Mesenteric fat pad (tissue), 1 donor: ENCODE measurements around the gene HLX. TPM values are rescaled to one million over a fixed set of nuclear protein-coding genes. Genes with fewer than 3 reads are reported as not detected.

Experiments
- DNase-seq: peaks from one replicate; pipeline ENCODE4 v3.0.0-alpha.2; 2020; ENCODE audit warnings: low spot score
- total RNA-seq: library from RNA; stranded (reverse); fragmentation: NEBNext Ultra II Directional; extraction: Animal tissue kit (Norgen Biotek cat#: 25700); gene quantifications from one replicate; pipeline ENCODE4 v1.2.1, GENCODE V29; 2021
- donor health status: DM: yes; HTN: yes; CAD: no.

HLX gene
- total RNA-seq, 1 donor from 2014 or later: 37.2 TPM

DNA sequence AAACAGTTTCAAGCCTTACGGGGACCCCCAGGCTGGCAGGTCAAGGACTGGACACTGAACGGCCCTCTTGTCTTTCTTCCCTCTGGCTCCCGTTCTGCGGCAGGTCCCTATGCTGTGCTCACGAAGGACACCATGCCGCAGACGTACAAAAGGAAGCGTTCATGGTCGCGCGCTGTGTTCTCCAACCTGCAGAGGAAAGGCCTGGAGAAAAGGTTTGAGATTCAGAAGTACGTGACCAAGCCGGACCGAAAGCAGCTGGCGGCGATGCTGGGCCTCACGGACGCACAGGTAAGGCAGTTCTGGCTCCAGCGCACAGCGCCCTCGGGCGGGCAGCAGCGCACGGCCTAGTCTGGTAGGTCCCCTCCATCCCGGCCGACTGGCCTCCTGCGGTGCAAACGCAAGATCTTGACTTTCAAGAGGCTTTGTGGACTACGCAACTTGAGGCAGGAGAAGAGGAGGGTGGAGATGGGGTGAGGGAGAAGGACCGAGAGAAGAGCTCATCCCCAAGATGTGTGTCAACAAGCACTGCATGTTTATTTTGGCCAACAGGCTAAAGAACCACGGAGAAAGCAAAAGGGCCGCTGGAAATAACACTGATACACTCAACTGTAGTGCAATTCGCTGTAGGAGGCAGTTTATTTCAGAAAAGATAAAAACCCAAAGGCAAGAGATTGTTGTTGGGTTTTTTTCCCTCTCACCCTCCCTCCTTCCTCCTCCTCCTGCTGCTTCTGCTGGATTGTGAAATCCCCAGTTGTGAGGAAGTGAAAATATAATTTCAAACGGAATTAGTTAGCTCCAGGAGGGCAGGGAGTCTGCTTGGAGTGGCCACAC lies 3.0 kb downstream of the HLX start:
- peak; percentile 89 for DNase-seq

DNA sequence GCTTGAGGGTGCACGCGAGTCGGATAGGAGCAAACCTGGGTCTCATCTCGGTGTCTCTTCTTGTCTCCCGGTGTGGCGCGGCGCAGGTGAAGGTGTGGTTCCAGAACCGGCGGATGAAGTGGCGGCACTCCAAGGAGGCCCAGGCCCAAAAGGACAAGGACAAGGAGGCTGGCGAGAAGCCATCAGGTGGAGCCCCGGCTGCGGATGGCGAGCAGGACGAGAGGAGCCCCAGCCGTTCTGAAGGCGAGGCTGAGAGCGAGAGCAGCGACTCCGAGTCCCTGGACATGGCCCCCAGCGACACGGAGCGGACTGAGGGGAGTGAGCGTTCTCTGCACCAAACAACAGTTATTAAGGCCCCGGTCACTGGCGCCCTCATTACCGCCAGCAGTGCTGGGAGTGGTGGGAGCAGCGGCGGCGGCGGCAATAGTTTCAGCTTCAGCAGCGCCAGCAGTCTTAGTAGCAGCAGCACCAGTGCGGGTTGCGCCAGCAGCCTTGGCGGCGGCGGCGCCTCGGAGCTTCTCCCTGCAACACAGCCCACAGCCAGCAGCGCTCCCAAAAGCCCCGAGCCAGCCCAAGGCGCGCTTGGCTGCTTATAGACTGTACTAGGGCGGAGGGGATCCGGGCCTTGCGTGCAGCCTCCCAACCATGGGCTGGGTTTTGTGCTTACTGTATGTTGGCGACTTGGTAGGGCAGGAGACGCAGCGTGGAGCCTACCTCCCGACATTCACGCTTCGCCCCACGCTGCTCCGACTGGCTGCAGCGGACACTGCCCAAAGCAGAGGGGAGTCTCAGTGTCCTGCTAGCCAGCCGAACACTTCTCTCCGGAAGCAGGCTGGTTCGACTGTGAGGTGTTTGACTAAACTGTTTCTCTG lies 5.1 kb downstream of the HLX start:
- peak; percentile 90 for DNase-seq

DNA sequence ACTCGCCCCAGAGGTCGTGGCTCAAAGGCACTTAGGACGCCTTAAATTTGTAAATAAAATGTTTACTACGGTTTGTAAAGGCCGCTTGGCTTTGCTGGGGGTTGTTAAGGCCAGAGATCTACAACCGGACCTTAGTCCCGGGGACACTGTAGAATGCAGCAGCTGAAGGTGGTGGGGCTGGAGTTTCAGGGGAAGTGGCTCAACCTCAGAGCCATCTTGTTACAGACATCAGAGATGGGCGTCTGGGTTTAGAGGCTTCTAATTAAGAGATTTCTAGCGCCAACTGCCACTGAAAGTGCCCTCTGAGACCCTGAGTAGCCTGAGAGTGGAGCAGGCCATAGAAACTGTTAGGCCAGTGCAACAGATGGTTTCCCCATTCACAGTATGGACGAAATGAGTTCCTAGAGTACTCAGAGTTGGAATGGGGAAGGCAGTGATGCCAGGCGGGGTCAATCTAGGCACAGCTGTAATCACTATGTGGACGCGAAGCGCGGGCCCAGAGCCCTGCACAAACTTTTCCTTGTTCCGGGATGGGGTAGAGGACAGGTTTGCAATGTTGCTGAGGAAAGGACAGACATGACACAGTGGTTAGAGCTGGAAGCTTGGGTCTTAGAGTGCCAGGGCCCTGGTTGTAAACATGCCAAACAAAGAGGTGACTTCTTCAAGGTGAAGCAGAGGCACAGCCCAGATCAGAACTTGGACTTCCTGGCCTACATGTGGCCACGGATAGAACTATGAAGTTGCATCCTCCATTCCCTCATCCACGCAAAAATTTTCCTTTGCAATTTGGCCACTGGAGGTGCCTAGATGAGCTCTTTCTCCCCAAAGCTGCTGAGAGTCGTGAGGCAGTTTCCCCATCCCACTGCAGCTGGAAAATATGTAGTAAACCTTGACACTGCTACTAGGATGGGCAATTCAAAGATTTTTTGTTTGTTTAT lies 6.0 kb downstream of the HLX start:
- DNase-seq: no peak

DNA sequence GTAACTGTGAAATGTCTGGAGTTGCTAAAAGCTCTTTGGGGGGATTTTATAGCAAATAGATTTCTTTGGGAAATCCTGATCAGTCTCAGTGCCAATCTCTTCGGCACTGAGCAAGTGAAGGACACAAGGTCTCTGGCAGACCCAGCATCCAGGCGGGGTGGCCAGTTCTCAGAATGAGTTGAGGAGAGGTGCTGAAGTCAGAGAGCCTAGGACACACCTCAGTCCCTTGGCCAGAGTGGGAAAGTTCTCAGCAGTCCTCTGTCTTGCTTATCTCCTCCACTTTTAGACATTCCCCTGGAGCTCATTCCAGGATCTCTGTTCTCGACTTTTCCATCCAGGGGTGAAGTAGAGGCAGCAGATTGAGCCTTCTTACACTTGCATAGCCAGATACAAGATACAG lies 6.7 kb downstream of the HLX start:
- no peak for DNase-seq

DNA sequence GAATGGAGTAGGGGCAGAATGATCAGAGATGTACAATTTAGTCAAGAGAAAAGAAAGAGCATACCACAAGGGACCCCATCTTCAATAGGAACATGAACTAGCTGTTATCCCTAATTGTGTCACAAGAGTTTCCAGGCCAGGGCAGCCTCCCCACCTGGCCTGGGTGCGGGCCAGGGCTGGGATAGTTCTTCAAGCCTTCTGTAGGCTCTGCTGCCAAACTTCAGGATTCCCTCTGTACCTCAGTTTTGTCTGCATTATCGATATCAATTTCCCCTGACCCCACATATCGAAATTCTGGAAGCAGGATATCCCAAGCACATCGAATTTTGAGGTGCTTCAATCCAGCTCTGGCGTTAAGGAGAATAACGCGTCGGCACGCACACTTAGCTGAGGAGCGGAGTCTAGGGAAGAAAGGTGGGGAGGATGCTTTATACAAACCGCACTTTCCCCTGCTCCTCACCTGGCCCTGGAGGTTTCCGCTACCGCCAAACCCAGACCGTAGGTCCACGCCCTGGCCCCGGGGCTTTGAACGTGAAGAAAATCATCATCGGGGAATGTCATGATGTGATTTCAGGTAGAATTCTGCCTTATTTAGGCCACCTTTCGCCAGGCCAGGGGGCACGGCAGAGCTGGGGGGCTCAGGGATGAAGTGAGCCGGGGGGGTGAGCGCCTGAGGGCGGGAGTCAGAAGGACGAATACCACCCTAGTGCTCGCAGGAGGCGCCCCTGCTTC lies 7.4 kb downstream of the HLX start:
- DNase-seq: no peak

DNA sequence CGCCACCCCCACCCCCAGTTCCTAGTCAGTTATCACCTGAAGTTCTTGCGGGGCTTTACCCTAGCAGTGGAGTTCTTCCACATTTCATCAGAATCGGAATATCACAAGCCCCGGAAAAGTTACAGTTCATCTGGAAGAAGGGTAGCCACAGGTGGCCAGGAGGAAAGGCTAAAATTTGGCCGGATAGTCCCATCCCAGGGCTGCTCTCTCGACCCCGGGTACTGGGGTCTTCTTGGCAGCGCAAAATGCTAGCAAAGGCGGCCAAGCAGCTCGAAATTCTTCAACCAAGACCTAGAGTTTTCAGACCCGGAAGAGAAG lies 7.9 kb downstream of the HLX start:
- DNase-seq: no peak

DNA sequence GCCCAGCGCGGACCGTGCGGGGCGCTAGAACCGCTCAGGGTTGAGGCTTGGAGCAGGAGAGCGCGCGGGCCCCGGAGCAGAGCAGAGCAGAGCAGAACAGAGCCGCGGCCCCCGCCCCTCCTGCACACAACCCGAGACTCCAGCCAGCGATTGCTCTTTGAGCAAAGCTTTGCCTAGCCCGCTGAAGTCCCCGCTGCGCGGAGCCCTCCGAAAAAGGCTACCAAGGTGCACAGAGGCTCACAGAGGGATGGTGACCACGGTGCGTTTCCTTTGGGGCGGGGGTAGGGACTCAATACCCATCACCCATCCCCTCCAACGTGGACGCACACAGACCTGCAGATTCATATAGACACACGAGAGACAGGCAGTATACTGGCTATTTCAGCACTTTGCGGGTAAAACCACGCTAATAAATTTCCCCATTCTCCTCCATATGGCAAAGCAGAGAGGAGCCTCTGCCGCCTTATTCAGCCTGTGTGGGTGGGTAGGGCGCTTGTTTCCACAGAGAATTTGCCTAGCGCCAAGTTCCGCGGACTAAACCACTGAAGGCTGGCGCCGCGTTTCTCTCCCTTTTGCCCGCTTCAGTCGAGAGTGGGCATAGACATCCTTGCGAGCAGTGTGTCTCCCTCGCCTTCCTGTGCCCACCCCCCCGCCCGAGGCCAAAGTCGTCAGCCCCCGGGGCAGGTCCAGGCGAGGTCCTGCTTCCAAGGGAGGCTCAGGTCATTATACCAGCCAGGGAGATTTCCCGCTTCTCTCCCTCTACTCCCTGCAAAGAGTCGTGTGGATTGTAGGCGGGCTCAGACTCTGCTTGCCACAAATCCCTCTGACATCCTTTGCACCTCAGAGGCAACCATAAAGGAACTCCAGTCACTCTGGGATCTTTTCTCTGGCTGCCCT lies 8.5 kb downstream of the HLX start:
- no peak for DNase-seq

DNA sequence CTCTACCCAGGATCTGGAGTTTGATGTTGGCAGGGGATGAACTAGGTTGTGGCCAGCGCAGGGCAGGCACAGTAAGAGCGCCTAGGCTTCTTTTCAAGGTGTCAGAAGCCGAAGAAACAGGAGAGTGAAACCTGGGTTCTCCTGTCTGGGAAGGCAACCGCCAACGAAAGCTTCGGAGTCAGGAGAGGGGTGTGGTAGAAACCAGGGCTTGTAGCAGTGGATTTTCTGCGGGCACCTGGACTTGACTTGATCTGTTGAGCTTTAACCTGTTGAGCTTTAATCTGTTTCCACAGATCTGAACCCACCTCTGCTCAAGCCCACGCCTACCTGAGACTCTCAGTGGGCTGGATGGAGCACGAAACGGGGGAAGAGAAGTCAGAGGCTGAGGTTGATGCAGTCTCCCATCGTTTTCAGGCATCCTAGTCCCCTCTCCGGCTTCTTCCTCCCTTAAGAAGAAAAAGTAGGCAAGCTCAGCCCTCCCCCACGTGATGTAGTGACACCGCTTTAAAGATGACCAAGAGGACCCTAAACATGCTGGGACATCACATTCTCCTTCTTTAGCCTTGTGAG lies 9.3 kb downstream of the HLX start:
- DNase-seq: no peak

DNA sequence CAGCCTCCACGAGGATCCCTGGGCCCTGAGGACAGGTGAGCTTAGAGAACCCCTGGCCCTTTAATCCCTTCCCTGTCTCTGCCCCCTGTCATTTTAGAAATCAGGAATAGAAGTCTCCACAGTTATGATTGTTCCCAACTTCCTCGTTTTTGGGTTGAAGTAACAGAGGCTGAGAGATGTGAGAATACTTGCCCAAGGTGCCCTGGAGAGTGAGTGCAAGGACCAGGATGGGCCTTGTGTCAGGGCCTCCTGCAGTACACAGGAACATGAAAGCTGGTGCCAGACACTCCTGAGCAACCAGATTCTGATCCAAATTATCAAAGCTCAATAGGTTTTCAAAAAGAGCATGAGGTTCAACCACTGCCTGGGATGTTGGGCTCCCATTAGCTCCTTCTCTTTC lies 10.1 kb downstream of the HLX start:
- no peak for DNase-seq

DNA sequence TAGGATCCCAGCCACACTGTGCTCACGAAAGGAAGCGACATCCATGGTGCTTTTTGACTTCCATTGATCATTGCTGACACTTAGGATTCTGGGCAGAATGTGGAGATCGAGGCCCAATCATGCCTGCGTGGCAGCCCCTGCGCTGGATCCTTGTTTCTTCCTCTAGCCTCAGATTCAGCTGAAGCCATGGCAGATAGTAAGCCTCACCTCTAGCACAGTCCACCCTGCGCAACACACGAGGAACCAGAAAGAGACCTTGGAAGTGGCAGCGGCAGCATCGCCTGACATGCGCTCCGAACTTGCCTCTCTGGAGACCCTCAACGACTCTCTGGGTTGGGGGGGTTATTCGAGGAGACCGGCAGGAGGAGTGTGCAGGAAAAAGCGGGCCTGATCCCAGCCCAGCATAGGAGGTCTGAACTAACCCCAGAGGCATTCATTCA lies 10.6 kb downstream of the HLX start:
- DNase-seq: no peak

DNA sequence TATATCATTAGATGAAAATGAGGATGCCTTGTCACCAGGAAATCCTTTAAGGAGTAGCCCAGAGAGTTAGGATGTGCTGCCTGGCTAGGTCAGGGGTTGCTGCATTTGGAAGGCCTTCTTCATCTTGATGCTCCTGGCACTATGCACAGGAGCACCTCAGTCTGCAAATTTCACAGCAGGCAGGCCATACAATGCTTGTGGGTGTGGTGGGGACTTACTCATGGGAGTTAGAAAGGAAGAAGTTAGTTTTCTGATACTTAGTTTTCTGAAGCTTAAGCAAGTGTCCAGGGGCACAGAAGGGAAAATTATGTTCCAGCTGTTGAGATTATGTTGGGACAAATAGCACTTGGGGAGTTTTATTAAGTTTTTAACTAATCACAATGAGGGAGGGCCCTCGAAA lies 11.4 kb downstream of the HLX start:
- no peak for DNase-seq

DNA sequence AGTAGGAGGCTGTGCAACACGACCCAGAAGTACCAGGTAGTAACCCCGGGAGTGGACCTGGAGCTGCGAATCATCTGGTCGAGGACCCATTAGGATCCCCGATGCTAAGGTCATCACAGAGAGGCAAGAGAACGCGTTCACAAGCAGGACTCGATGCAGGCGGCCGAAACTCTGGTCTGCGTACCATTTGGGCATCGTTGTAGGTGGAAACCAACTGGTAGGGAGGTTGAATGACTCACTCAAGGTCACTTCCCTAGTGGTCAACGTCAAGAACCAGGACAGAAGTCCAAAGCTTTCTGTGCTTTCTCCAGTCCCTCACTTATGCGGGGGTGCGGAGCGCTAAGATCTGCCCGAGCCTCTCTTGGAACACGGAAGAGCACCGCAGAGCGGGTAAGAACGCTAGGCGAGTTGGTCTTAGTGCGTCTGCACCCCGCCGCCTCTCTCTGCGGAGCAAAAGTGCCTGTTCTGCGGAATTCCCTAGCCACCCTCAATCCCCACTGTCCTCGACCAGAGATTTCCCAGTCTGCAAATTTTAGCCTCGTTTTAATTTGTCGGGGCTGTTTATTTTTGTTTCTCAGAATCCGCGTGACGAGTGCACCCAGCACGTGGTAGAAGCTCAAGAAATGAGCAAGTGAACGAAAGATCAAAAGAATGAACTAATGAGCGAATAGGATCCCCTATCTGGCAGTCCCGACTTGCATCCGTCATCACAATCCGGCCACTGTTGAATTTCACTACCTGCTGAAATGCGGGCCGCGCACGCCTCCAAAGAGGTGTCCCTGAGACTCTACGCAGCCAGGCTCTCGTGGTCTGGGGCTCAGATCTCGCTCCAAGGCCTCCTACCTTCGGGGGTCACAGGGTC lies 12.2 kb downstream of the HLX start:
- no peak for DNase-seq

DNA sequence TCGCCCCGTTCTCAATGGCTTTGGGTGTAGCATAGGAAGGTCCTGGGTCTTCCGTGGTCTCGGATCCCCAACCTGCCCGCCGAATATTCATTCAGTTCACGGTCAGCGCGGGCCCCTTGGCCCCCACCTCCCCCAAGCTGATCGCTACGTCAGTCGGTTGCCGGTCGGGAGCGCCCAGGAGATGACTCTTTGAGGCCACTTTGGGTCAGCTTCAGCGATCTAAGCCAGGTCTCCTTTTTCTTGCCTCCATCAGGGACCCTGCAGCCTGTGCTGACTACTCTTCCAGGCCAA lies 12.8 kb downstream of the HLX start:
- no peak for DNase-seq

DNA sequence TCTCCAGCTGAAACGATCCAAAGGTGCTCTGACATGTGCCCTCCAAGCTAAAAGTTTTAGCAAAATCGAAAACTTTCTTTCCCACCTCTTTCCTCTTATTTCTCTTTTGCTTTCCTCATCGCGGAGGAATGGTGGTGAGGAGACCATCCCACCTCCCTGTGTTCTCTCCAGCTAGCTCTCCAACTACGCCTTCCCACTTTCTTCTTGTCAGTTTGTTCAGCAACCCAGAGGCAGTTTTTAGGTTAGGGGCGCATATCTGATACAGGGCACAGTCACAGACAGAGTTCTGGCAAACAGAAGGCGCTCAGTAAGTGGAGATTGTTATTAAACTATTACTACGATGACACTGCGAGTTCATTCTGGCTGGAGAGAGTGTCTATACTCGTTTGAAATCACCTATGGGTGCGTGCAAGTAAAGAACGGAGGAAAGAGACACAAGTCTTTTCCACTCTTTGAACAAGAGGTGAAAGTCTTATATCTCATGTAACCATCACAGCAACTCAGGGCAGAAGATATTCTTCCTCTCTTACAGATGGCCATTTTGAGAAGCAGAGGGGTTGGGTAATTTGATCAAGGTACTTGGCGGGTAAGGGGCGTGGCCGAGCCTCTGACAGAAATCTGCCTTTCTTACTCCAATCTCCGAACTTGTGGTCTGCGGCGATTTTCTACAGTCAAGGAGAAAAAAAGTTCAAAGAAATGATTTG lies 13.9 kb downstream of the HLX start:
- no peak for DNase-seq

DNA sequence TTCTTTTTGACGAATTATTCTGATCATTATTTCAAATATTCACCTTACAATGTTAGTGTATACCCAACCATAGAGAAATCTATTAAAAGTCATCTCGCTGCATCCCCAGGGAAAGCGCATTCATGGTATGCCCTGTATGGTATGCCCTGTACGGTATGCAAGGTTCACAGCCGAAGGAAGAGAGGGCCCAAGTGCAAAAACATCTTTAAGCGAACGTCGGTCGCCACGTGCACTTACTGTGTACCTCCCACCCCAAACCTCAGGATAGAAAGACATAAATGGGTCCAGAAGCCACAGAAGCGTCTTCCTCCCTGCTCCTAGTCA lies 14.4 kb downstream of the HLX start:
- no peak for DNase-seq

DNA sequence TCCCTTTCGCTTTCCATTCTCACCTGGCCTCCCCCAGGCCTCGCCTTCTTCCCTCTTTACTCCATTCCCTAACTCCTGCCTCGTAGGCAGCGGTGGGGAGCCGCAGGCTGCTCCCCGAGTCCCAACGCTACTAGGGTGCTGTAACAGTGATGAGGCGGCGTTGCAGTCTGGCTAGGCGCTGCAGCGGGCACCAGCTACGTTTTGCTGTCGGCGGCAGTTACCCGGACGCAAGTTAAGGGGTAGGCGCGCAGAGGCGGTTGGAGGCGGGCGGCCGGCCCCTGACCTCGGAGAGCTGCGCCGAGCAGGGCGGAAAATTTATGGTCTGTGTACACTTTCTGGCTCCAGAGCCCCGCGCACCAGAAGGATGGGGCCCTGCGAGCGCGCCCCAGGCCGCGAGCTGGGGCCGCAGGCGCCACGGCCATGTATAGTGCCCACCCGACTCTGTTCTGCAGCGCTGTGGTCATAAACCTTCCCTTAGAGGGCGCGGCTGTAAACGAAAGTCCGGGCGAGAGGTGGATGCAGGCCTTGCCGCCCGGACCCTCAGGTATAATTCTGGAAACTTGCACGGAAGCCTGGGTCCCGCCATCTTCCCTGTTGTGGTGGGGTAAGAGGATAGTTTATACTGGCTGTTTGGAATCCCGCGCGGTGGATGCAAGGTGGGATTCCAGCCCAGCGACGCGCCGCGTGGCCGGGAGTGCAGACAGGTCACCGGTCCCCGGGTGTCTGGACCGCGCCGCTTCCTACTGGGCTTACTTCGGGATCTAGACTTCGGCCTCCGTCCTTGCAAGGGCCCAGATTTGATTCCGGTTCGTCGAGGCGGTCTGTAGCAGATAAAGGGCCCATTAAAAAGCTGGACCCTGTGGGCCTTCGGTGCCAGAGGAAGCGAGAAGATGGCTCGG lies 15.0 kb downstream of the HLX start:
- no peak for DNase-seq

DNA sequence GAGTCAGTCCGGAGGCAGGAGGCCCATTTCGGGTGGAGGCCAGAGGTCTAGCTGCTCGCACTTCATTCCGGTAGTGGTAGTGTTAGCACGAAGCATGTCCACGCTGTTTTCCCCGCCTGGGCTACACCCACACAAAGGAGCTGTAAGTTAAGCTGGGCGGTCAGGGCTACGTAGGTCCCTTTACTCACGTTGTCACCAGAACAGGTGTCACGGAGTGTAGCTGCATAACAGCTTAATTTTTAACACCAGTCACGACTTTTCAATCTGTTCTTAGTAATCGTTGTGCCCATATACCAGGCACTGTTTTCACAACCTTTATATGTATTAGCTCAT lies 15.6 kb downstream of the HLX start:
- no peak for DNase-seq
